Mesodermal cell (in vitro differentiated cells): ENCODE results near the gene NUB1.

Experiments
- H3K27ac ChIP-seq: 2 replicates; pipeline ENCODE4 v1.7.0; 2013; ENCODE audit warnings: mild to moderate bottlenecking, low read depth, low read length, moderate library complexity; ENCODE audit not compliant: severe bottlenecking
- H3K36me3 ChIP-seq: 2 replicates; pipeline ENCODE4 v1.7.1; 2013; ENCODE audit warnings: mild to moderate bottlenecking, low read length, moderate library complexity; ENCODE audit not compliant: control insufficient read depth, insufficient read depth
- H3K4me1 ChIP-seq: one replicate; pipeline ENCODE4 v1.7.1; 2013; ENCODE audit warnings: mild to moderate bottlenecking, low read length; ENCODE audit not compliant: insufficient read depth, control insufficient read depth, poor library complexity, severe bottlenecking
- H3K4me3 ChIP-seq: 2 replicates; pipeline ENCODE4 v1.7.0; 2013; ENCODE audit warnings: low read length, control low read depth, mild to moderate bottlenecking; ENCODE audit not compliant: insufficient read depth, poor library complexity, severe bottlenecking; ENCODE audit errors: extremely low read depth
- H3K9me3 ChIP-seq: 2 replicates; pipeline ENCODE4 v1.7.1; 2013; ENCODE audit warnings: mild to moderate bottlenecking, low read length, moderate library complexity; ENCODE audit not compliant: control insufficient read depth
- WGBS, 2 experiments: methylation state at CpG; one replicate each; pipeline ENCODE4 v1.1.5; 2013; ENCODE audit warnings: missing lambda C conversion rate in 2 of 2; ENCODE audit not compliant: insufficient coverage in 2 of 2; 5-methylcytosine and 5-hydroxymethylcytosine counted together

NUB1 gene

DNA sequence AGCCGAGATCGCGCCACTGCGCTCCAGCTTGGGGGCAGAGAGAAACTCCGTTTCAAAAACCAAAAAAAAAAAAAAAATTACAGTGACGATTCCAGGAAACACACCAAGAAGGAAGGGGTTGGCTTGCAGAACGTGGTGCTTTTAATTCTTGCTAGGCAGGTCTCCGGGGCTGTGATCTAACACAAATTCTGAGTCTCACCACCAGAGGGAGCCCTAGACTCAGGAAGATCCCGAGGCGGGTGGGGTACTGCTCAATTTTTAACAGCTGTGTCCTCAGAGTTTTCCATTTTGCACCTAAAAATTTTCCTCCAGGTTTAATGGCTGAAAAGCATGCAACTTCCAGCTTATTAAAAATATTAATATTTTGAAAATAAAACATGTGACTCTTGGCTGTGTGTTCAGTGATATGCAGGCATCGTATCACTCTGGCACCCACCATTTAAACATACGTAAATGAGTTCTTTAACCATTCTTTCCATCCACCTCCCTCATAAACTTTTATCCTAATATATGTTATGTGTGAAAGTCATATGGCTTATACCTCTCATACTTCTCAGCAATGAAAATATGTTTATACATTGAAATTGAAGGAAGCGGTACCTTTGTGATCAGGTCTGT, 26.5 kb upstream of the NUB1 start:
- Histone ChIP-seq H3K27ac (no peak overlapping the region), H3K36me3 (no peaks in the 10 kb centered on the region), H3K4me1 (no peaks in the 10 kb centered on the region), H3K4me3 (no peak overlapping the region), H3K9me3 (peaks cover 29% of the 10 kb centered on the region)
- WGBS, 2 experiments = 5 to 44% methylated on average over 2 to 8 of the region's 13 CpGs

GRCh38 chr7:151316896-151317295, 24.7 kb upstream of the NUB1 start:
- 86 to 88% methylated on average over 8 to 9 of the region's 11 CpGs for WGBS, 2 experiments
- Histone ChIP-seq H3K9me3 (peaks cover 34% of the 10 kb centered on the region), H3K36me3 (no peaks in the 10 kb centered on the region), H3K4me3 (no peak overlapping the region), H3K4me1 (no peaks in the 10 kb centered on the region), H3K27ac (no peak overlapping the region)

GRCh38 chr7:151317936-151318335, 23.7 kb upstream of the NUB1 start:
- H3K4me1 ChIP-seq = no peaks in the 10 kb centered on the region
- no peaks in the 10 kb centered on the region for H3K36me3 ChIP-seq
- H3K27ac ChIP-seq = no peak overlapping the region
- H3K9me3 ChIP-seq = peaks cover 28% of the 10 kb centered on the region
- WGBS, 2 experiments = 83 to 92% methylated on average over 2 to 3 of the region's 4 CpGs
- H3K4me3 ChIP-seq = no peak overlapping the region

GRCh38 chr7:151319189-151319588, 22.4 kb upstream of the NUB1 start:
- Histone ChIP-seq H3K4me1 (no peaks in the 10 kb centered on the region), H3K27ac (no peak overlapping the region), H3K4me3 (no peak overlapping the region), H3K9me3 (peaks cover 28% of the 10 kb centered on the region), H3K36me3 (no peaks in the 10 kb centered on the region)
- 89 to 100% methylated on average over 1 of the region's 2 CpGs for WGBS, 2 experiments

- Histone ChIP-seq H3K9me3 (peaks cover 28% of the 10 kb centered on the region), H3K36me3 (no peaks in the 10 kb centered on the region), H3K4me3 (no peak overlapping the region), H3K27ac (no peak overlapping the region), H3K4me1 (no peaks in the 10 kb centered on the region)
- 83 to 93% methylated on average over 5 of the region's 5 CpGs for WGBS, 2 experiments
Observed at GRCh38 chr7:151320263-151320845, 21.3 kb upstream of the NUB1 start.

DNA sequence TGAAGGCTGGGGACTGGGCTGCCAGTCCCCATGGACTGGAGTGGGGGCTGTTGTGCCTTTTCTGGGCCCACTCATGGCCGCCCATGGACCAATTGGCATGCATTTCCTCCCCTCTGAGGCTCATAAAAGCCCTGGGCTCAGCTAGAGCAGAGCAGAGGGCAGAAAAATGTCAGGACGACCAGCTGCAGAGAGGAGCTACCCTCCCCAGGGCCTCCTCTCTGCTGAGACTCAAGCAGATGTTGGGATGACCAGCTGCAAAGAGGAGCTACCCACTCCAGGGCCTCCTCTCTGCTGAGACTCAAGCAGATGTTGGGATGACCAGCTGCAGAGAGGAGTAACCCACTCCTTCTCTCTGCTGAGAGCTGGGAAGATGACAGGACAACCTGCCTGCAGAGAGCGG, 20.3 kb upstream of the NUB1 start:
- no peaks in the 10 kb centered on the region for H3K4me1 ChIP-seq
- 77 to 88% methylated on average over 2 to 3 of the region's 3 CpGs for WGBS, 2 experiments

GRCh38 chr7:151322906-151323305, 18.7 kb upstream of the NUB1 start:
- peaks cover 28% of the 10 kb centered on the region for H3K9me3 ChIP-seq
- no peaks in the 10 kb centered on the region for H3K36me3 ChIP-seq
- no peak overlapping the region for H3K27ac ChIP-seq
- no peak overlapping the region for H3K4me3 ChIP-seq
- H3K4me1 ChIP-seq = no peaks in the 10 kb centered on the region

More for the DNA sequence above, 20.3 kb upstream of the NUB1 start:
- Histone ChIP-seq H3K36me3 (no peaks in the 10 kb centered on the region), H3K4me3 (no peak overlapping the region), H3K9me3 (peaks cover 28% of the 10 kb centered on the region), H3K27ac (no peak overlapping the region)

DNA sequence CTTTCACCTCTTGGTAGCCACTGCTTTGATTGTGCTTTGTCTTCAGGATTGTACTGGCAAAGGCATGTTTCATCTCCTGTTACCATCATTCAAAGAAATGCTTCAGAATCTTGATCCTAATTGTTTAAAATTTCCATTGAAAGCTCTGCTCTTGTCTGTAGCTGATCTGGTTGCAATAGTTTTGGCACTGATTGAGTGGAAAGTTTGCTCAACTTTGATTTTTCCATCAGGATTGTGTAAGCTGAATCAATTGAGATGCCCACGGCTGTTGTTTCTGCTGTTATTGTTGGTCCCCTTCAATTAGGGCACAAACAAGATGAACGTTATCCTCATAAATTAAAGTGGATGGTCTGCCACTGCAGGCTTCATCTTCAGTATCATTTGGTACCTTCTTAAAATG, 14.6 kb upstream of the NUB1 start:
- no peak overlapping the region for H3K4me3 ChIP-seq
- H3K4me1 ChIP-seq = no peaks in the 10 kb centered on the region
- H3K36me3 ChIP-seq = no peaks in the 10 kb centered on the region
- no peaks in the 10 kb centered on the region for H3K9me3 ChIP-seq
- H3K27ac ChIP-seq = no peak overlapping the region
- WGBS, 2 experiments = 88 to 100% methylated on average over 1 to 2 of the region's 2 CpGs

DNA sequence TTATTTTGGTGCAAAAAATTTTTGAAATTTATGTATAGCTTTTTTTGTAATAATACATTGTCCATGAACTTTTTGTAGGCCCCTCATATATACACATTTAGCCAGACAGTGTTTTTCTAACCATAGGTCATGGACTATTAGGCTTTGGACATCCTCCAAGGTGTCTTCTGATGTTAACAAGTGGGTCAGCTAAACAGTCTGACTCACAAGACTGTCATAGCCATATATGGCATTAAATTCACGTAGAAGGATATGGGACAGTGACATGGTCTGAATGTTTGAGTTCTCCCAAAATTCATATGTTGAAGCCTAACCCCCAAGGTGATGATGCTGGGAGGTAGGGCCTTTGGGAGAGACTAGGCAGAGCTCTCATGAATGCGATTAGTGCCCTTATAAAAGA, 14.0 kb upstream of the NUB1 start:
- Histone ChIP-seq H3K4me3 (no peak overlapping the region), H3K27ac (no peak overlapping the region), H3K36me3 (no peaks in the 10 kb centered on the region), H3K9me3 (no peaks in the 10 kb centered on the region), H3K4me1 (no peaks in the 10 kb centered on the region)
- 80% methylated on average over 1 of the region's 2 CpGs; no CpG with 5 or more reads in 1 of the 2 experiments for WGBS, 2 experiments

DNA sequence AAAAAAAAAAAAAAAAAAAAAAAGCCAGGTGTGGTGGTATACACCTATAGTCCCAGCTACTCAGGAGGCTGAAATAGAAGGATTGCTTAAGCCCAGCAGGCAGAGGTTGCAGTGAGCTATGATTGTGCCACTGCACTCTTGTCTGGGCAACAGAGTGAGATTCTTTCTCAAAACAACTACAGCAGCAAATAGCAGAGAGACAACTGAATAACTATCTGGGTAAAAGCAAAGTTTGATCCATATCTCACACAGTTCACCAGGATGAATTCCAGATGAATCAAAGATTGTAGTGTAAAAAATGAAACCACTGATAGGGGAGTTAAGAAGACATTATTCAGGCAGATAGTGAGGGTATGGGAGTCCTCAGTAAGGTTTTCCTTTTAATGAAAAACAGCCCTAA, 11.4 kb upstream of the NUB1 start:
- Histone ChIP-seq H3K36me3 (no peaks in the 10 kb centered on the region), H3K4me1 (no peaks in the 10 kb centered on the region), H3K9me3 (no peaks in the 10 kb centered on the region), H3K4me3 (no peak overlapping the region), H3K27ac (no peak overlapping the region)

DNA sequence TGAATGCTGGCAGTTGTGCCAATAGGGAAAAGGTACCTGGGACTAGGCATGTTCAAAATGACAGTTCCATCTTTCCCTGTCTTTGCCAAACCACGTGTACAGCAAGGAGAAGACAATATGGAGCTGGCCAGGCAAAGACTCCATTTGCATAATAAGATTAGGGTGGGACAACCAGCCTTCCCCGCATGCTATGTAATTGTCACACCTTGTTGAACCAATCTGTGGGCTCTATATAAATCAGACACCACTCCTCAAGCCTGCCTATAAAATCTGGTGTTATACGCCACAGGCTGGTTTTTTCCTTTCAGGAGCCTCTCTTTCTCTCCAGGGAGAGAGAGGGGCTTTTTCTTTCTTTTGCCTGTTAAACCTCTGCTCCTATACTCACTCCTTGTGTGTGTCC, 11.0 kb upstream of the NUB1 start:
- Histone ChIP-seq H3K4me1 (no peaks in the 10 kb centered on the region), H3K36me3 (no peaks in the 10 kb centered on the region), H3K9me3 (no peaks in the 10 kb centered on the region), H3K4me3 (no peak overlapping the region), H3K27ac (no peak overlapping the region)
- WGBS, 2 experiments = 53 to 90% methylated on average over 2 of the region's 3 CpGs
